GM23338 (cell line): Measurements from ENCODE around the gene PLPP2. TPM values are rescaled to one million over a fixed set of nuclear protein-coding genes. Genes with fewer than 3 reads are reported as not detected.
"Not testable (repeated sequence)": the region's sequence is repeated elsewhere in the genome, so short reads cannot be mapped to it uniquely, and the experiment has no call there.

Experiments used
- ATAC-seq: fragments of 200-7000 bp; cut with Tn5 transposase; 3 replicates; pipeline ENCODE4 v1.9.1; 2020
- DNase-seq: peaks from one replicate; pipeline ENCODE4 v3.0.0-alpha.2; 2015; ENCODE audit warnings: low spot score
- H2AFZ ChIP-seq: fragments of 200-600 bp; sonication (generic); 2 replicates; pipeline ENCODE4 v1.8.0; 2016; ENCODE audit warnings: antibody characterized with exemption, mild to moderate bottlenecking, moderate library complexity
- H3F3A ChIP-seq: fragments of 200-600 bp; sonication (generic); replicated peaks from 2 replicates; pipeline ENCODE4 v1.8.0; 2017; ENCODE audit warnings: antibody characterized with exemption, mixed run types, low read depth
- H3K27ac ChIP-seq: fragments of 200-600 bp; sonication (generic); 2 replicates; pipeline ENCODE4 v1.6.1; 2016; ENCODE audit warnings: low read depth
- H3K27me3 ChIP-seq: fragments of 200-600 bp; sonication (generic); 2 replicates; pipeline ENCODE4 v1.8.0; 2016; ENCODE audit warnings: mild to moderate bottlenecking, mixed run types, moderate library complexity; ENCODE audit not compliant: insufficient read depth
- H3K36me3 ChIP-seq: fragments of 200-600 bp; sonication (generic); 2 replicates; pipeline ENCODE4 v1.8.0; 2016; ENCODE audit warnings: mild to moderate bottlenecking; ENCODE audit not compliant: insufficient read depth
- H3K4me1 ChIP-seq: fragments of 200-600 bp; sonication (generic); 2 replicates; pipeline ENCODE4 v1.8.0; 2016; ENCODE audit warnings: mild to moderate bottlenecking, moderate library complexity; ENCODE audit not compliant: insufficient read depth
- H3K4me2 ChIP-seq: fragments of 200-600 bp; sonication (generic); 2 replicates; pipeline ENCODE4 v1.7.1; 2017; ENCODE audit warnings: mixed run types
- H3K4me3 ChIP-seq: fragments of 200-600 bp; sonication (generic); 2 replicates; pipeline ENCODE4 v1.6.1; 2016; ENCODE audit warnings: mixed run types
- H3K79me2 ChIP-seq: fragments of 200-600 bp; sonication (generic); replicated peaks from 2 replicates; pipeline ENCODE4 v1.8.0; 2017; ENCODE audit warnings: mild to moderate bottlenecking; ENCODE audit not compliant: insufficient read depth
- H3K9me2 ChIP-seq: fragments of 200-600 bp; sonication (generic); 2 replicates; pipeline ENCODE4 v1.8.0; 2017; ENCODE audit not compliant: insufficient read depth
- H4K20me1 ChIP-seq: fragments of 200-600 bp; sonication (generic); replicated peaks from 2 replicates; pipeline ENCODE4 v1.8.0; 2017; ENCODE audit warnings: mild to moderate bottlenecking; ENCODE audit not compliant: insufficient read depth
- H3K27ac Mint-ChIP-seq: 2 replicates; pipeline ENCODE4 v1.8.0; 2020; ENCODE audit warnings: inconsistent platforms, mild to moderate bottlenecking, moderate library complexity, mixed read lengths
- H3K27me3 Mint-ChIP-seq: 3 replicates; pipeline ENCODE4 v1.8.0; 2022; ENCODE audit warnings: low read depth, mild to moderate bottlenecking, moderate library complexity, mixed read lengths, inconsistent platforms; ENCODE audit not compliant: insufficient read depth, poor library complexity
- H3K36me3 Mint-ChIP-seq: 3 replicates; pipeline ENCODE4 v1.8.0; 2021; ENCODE audit warnings: low read depth, mild to moderate bottlenecking, inconsistent platforms, moderate library complexity, mixed read lengths
- H3K4me1 Mint-ChIP-seq: 3 replicates; pipeline ENCODE4 v1.8.0; 2020; ENCODE audit warnings: mild to moderate bottlenecking, inconsistent platforms, mixed read lengths
- H3K4me3 Mint-ChIP-seq: 3 replicates; pipeline ENCODE4 v1.8.0; 2021; ENCODE audit warnings: moderate library complexity, mild to moderate bottlenecking, inconsistent platforms, mixed read lengths
- H3K9me3 Mint-ChIP-seq: 3 replicates; pipeline ENCODE4 v1.8.0; 2020; ENCODE audit warnings: moderate library complexity, mild to moderate bottlenecking, inconsistent platforms, mixed read lengths
- CTCF ChIP-seq, 2 experiments: fragments of 200-600 bp in 1 of 2; sonication (generic) in 1 of 2; conservative IDR thresholded peaks; 2 replicates each; pipeline versions ENCODE4 v1.5.1 to v1.6.1; 2016 to 2017; ENCODE audit warnings: antibody characterized with exemption in 2 of 2, low read depth in 2 of 2, mild to moderate bottlenecking in 2 of 2, moderate library complexity in 1 of 2
- ETS1 ChIP-seq: IDR thresholded peaks from 2 replicates; pipeline ENCODE4 v1.6.1; 2016; ENCODE audit warnings: antibody characterized with exemption
- EZH2 ChIP-seq: fragments of 200-600 bp; sonication (generic); IDR thresholded peaks from one replicate; pipeline ENCODE4 v1.8.0; 2017; ENCODE audit warnings: antibody characterized with exemption, mild to moderate bottlenecking, low read depth; ENCODE audit not compliant: unreplicated experiment
- NANOG ChIP-seq: IDR thresholded peaks from 2 replicates; pipeline ENCODE4 v1.6.1; 2016; ENCODE audit warnings: antibody characterized with exemption, borderline replicate concordance
- POLR2AphosphoS5 ChIP-seq: IDR thresholded peaks from 2 replicates; pipeline ENCODE4 v1.6.1; 2016; ENCODE audit warnings: antibody characterized with exemption, low read depth
- ZNF114 ChIP-seq: fragments of 250-450 bp; sonication (Bioruptor Pico); IDR thresholded peaks from 2 replicates; pipeline ENCODE4 v1.5.0; 2020; ENCODE audit warnings: mild to moderate bottlenecking, moderate library complexity
- polyA plus RNA-seq: library from polyadenylated mRNA; unstranded; fragments of >200 nt; fragmentation: Nextera tagmentation; extraction: Ambion mirVana; gene quantifications from 2 replicates; pipeline ENCODE4 v1.2.1, GENCODE V29; 2016
- total RNA-seq: library from RNA; depleted of rRNA; stranded (reverse); fragments of >200 nt; shearing (Covaris generic); gene quantifications from 2 replicates; pipeline ENCODE4 v1.2.3, GENCODE V29; 2014
- TF ChIP-seq, protein P1 (sequence below): fragments of 250-450 bp; sonication (Bioruptor Pico); IDR thresholded peaks from 2 replicates; pipeline ENCODE4 v1.5.0; 2020; ENCODE audit warnings: mild to moderate bottlenecking, moderate library complexity

Gene PLPP2
- total and polyA plus RNA-seq, 2 experiments from 2014 or later = 58.3 to 82.6 TPM

DNA sequence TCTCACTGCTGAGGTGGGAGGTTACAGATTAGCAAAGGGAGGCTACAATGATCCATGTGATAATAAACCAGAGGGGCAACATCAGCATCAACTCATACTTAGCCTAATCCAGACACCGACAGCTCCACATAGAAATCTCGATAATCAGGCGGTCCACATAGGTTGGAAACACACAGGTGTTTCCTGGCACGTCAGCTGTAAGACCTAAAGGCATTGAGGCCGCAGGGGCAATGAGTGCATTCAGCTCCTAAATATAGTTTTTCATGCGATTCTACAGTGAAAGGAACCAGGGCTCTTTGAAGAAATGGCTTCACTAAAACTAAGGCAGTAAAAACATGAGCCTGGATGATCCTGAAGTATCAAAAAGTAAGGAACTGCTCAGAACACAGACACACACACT lies 19.3 kb downstream of the PLPP2 start:
- no peak overlapping the region for H3K27ac ChIP-seq
- H3K4me2 ChIP-seq = no peak overlapping the region
- no peak for DNase-seq
- H2AFZ ChIP-seq = no peak overlapping the region
- Mint-ChIP-seq H3K27ac (no peak overlapping the region), H3K27me3 (peaks cover 6% of the 10 kb centered on the region), H3K4me3 (no peak overlapping the region), H3K4me1 (peaks cover 8% of the 10 kb centered on the region), H3K36me3 (no peaks in the 10 kb centered on the region), H3K9me3 (peaks cover 2% of the 10 kb centered on the region; the same call in 2 of the 3 replicates)
- TF ChIP-seq ZNF114 (no peak), EZH2 (no peak)
- no peaks in the 10 kb centered on the region for H3K79me2 ChIP-seq
- peaks cover 20% of the 10 kb centered on the region for H3K27me3 ChIP-seq
- H3K4me3 ChIP-seq = no peak overlapping the region
- H3K9me2 ChIP-seq = no peaks in the 10 kb centered on the region
- no peak for ATAC-seq
- peaks cover 7% of the 10 kb centered on the region; the same call in 1 of the 2 replicates for H3K4me1 ChIP-seq
- no peaks in the 10 kb centered on the region for H4K20me1 ChIP-seq
- no peaks in the 10 kb centered on the region for H3F3A ChIP-seq
- no peaks in the 10 kb centered on the region for H3K36me3 ChIP-seq

- not testable (repeated sequence) for H3K4me1 Mint-ChIP-seq, H3K27ac Mint-ChIP-seq, H3F3A ChIP-seq, H3K9me2 ChIP-seq, H4K20me1 ChIP-seq, ATAC-seq, H3K79me2 ChIP-seq, DNase-seq, H2AFZ ChIP-seq, H3K4me2 ChIP-seq, H3K9me3 Mint-ChIP-seq, H3K27ac ChIP-seq, H3K4me3 Mint-ChIP-seq, H3K36me3 Mint-ChIP-seq, H3K4me1 ChIP-seq, H3K4me3 ChIP-seq, H3K36me3 ChIP-seq
- H3K27me3 Mint-ChIP-seq = peaks cover 16% of the 10 kb centered on the region
- peaks cover 30% of the 10 kb centered on the region for H3K27me3 ChIP-seq
Observed at GRCh38 chr19:270766-271318, 20.4 kb downstream of the PLPP2 start.

GRCh38 chr19:269241-269640 lies 22.0 kb downstream of the PLPP2 start:
- no peak for ATAC-seq
- Histone ChIP-seq H3K4me3 (no peak overlapping the region), H2AFZ (no peak overlapping the region), H4K20me1 (no peaks in the 10 kb centered on the region), H3K79me2 (no peaks in the 10 kb centered on the region), H3K36me3 (no peaks in the 10 kb centered on the region), H3K4me1 (peaks cover 7% of the 10 kb centered on the region; the same call in 1 of the 2 replicates), H3F3A (no peaks in the 10 kb centered on the region), H3K9me2 (0 out of 2 replicates have a peak, but pooled peaks cover 2% of the 10 kb centered on the region), H3K27me3 (peaks cover 43% of the 10 kb centered on the region), H3K27ac (no peak overlapping the region), H3K4me2 (no peak overlapping the region)
- H3K4me3 Mint-ChIP-seq = no peak overlapping the region
- H3K9me3 Mint-ChIP-seq = peaks cover 2% of the 10 kb centered on the region; the same call in 2 of the 3 replicates
- H3K36me3 Mint-ChIP-seq = no peaks in the 10 kb centered on the region
- DNase-seq = no peak
- peaks cover 17% of the 10 kb centered on the region for H3K27me3 Mint-ChIP-seq
- H3K27ac Mint-ChIP-seq = no peak overlapping the region
- H3K4me1 Mint-ChIP-seq = peaks cover 8% of the 10 kb centered on the region
- no peak for TF ChIP-seq ETS1
- TF ChIP-seq NANOG = no peak
- TF ChIP-seq, protein P1, sequence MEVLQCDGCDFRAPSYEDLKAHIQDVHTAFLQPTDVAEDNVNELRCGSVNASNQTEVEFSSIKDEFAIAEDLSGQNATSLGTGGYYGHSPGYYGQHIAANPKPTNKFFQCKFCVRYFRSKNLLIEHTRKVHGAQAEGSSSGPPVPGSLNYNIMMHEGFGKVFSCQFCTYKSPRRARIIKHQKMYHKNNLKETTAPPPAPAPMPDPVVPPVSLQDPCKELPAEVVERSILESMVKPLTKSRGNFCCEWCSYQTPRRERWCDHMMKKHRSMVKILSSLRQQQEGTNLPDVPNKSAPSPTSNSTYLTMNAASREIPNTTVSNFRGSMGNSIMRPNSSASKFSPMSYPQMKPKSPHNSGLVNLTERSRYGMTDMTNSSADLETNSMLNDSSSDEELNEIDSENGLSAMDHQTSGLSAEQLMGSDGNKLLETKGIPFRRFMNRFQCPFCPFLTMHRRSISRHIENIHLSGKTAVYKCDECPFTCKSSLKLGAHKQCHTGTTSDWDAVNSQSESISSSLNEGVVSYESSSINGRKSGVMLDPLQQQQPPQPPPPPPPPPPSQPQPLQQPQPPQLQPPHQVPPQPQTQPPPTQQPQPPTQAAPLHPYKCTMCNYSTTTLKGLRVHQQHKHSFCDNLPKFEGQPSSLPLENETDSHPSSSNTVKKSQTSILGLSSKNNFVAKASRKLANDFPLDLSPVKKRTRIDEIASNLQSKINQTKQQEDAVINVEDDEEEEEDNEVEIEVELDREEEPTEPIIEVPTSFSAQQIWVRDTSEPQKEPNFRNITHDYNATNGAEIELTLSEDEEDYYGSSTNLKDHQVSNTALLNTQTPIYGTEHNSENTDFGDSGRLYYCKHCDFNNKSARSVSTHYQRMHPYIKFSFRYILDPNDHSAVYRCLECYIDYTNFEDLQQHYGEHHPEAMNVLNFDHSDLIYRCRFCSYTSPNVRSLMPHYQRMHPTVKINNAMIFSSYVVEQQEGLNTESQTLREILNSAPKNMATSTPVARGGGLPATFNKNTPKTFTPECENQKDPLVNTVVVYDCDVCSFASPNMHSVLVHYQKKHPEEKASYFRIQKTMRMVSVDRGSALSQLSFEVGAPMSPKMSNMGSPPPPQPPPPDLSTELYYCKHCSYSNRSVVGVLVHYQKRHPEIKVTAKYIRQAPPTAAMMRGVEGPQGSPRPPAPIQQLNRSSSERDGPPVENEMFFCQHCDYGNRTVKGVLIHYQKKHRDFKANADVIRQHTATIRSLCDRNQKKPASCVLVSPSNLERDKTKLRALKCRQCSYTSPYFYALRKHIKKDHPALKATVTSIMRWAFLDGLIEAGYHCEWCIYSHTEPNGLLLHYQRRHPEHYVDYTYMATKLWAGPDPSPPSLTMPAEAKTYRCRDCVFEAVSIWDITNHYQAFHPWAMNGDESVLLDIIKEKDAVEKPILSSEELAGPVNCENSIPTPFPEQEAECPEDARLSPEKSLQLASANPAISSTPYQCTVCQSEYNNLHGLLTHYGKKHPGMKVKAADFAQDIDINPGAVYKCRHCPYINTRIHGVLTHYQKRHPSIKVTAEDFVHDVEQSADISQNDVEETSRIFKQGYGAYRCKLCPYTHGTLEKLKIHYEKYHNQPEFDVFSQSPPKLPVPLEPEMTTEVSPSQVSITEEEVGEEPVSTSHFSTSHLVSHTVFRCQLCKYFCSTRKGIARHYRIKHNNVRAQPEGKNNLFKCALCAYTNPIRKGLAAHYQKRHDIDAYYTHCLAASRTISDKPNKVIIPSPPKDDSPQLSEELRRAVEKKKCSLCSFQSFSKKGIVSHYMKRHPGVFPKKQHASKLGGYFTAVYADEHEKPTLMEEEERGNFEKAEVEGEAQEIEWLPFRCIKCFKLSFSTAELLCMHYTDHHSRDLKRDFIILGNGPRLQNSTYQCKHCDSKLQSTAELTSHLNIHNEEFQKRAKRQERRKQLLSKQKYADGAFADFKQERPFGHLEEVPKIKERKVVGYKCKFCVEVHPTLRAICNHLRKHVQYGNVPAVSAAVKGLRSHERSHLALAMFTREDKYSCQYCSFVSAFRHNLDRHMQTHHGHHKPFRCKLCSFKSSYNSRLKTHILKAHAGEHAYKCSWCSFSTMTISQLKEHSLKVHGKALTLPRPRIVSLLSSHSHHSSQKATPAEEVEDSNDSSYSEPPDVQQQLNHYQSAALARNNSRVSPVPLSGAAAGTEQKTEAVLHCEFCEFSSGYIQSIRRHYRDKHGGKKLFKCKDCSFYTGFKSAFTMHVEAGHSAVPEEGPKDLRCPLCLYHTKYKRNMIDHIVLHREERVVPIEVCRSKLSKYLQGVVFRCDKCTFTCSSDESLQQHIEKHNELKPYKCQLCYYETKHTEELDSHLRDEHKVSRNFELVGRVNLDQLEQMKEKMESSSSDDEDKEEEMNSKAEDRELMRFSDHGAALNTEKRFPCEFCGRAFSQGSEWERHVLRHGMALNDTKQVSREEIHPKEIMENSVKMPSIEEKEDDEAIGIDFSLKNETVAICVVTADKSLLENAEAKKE (CRISPR knock-in tag) = no peak
- no peak for TF ChIP-seq CTCF (conservative IDR thresholded peaks at IDR 0.05; ENCODE audit: low read depth in 2 of 2)
- no peak for TF ChIP-seq POLR2AphosphoS5
- TF ChIP-seq ZNF114 = no peak
